ENCODE results near the gene SMYD3.
"Not testable (repeated sequence)": the region's sequence is repeated elsewhere in the genome, so short reads cannot be mapped to it uniquely, and the experiment has no call there.

The SMYD3 gene

GRCh38 chr1:245855846-245856730 is 651.0 kb downstream of the SMYD3 start:
- DNase-seq = no peak

- DNase-seq = no peak
Measured at GRCh38 chr1:245853291-245853690, 653.8 kb downstream of the SMYD3 start.

GRCh38 chr1:245843101-245843500 is 664.0 kb downstream of the SMYD3 start:
- no peak for DNase-seq

- DNase-seq = no peak
Measured at GRCh38 chr1:245842106-245842505, 665.0 kb downstream of the SMYD3 start.

GRCh38 chr1:245840971-245841370 is 666.1 kb downstream of the SMYD3 start:
- DNase-seq = no peak

GRCh38 chr1:245837718-245838117 is 669.4 kb downstream of the SMYD3 start:
- no peak for DNase-seq

GRCh38 chr1:245835386-245835785 is 671.7 kb downstream of the SMYD3 start:
- no peak for DNase-seq

- no peak for DNase-seq
Measured at GRCh38 chr1:245834002-245834401, 673.1 kb downstream of the SMYD3 start.

GRCh38 chr1:245832771-245833527 is 674.1 kb downstream of the SMYD3 start:
- no peak for DNase-seq

- DNase-seq = no peak
Measured at GRCh38 chr1:245831518-245831917, 675.6 kb downstream of the SMYD3 start.

GRCh38 chr1:245829826-245830225 is 677.3 kb downstream of the SMYD3 start:
- no peak for DNase-seq

GRCh38 chr1:245829194-245829593 is 677.9 kb downstream of the SMYD3 start:
- DNase-seq = no peak

- DNase-seq = no peak
Measured at GRCh38 chr1:245827301-245827700, 679.8 kb downstream of the SMYD3 start.

GRCh38 chr1:245825128-245825901 is 681.8 kb downstream of the SMYD3 start:
- no peak for DNase-seq

GRCh38 chr1:245823408-245824147 is 683.5 kb downstream of the SMYD3 start:
- no peak for DNase-seq

- no peak for DNase-seq
Measured at GRCh38 chr1:245822996-245823395, 684.1 kb downstream of the SMYD3 start.

- DNase-seq = not testable (repeated sequence)
Measured at GRCh38 chr1:245818363-245818762, 688.7 kb downstream of the SMYD3 start.

GRCh38 chr1:245816496-245816895 is 690.6 kb downstream of the SMYD3 start:
- not testable (repeated sequence) for DNase-seq

- no peak for DNase-seq
Measured at GRCh38 chr1:245814651-245815050, 692.4 kb downstream of the SMYD3 start.

- DNase-seq = no peak
Measured at GRCh38 chr1:245812278-245812677, 694.8 kb downstream of the SMYD3 start.

- no peak for DNase-seq
Measured at GRCh38 chr1:245810789-245811337, 696.2 kb downstream of the SMYD3 start.

- no peak for DNase-seq
Measured at GRCh38 chr1:245810181-245810769, 696.8 kb downstream of the SMYD3 start.

Data from CD4-positive, alpha-beta T cell treated with Interleukin-21 for 1 hour (primary cell).